ENCODE data around the gene C1QTNF12.

C1QTNF12 gene

GRCh38 chr1:1213345-1214265 lies 32.9 kb downstream of the C1QTNF12 start, which contains the start of gene TNFRSF4:
Gene TNFRSF4 (minus strand): TSS chr1:1214153. CDS start chr1:1214127, 26 bp downstream.
- DNase-seq (ENCODE audit: low read depth in 2 of 3, low spot score in 2 of 3) = peak in 1 of 3 experiments; percentile 37

DNA sequence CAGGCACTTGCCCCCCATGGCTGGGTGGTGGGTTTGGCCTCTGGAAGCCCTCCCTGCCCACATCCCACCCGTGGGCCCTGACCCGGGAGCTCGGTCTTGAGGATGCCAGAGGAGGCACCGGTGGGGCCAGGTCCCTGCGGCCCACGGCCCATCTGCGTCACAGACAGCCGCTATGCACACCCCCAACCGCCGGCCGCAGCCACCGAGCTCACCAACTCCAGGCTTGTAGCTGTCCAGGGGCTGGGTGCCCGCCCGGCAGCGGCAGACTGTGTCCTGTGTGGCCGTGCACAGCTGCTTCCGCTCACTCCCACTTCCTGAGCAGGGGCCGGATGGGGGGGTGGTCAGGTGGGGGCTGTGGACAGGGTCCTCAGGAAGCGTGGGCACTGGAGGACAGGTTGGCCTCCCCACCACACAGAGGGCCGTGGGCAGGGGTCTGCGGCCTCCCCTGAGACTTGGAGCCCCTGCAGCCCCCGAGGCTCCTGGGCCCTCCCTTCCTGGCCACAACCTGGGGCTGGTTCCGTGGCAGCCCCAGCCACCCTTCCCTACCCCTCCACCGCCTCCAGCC lies 33.7 kb downstream of the C1QTNF12 start:
- peak in 1 of 3 experiments; percentile 39 for DNase-seq (ENCODE audit: low read depth in 2 of 3, low spot score in 2 of 3)

DNA sequence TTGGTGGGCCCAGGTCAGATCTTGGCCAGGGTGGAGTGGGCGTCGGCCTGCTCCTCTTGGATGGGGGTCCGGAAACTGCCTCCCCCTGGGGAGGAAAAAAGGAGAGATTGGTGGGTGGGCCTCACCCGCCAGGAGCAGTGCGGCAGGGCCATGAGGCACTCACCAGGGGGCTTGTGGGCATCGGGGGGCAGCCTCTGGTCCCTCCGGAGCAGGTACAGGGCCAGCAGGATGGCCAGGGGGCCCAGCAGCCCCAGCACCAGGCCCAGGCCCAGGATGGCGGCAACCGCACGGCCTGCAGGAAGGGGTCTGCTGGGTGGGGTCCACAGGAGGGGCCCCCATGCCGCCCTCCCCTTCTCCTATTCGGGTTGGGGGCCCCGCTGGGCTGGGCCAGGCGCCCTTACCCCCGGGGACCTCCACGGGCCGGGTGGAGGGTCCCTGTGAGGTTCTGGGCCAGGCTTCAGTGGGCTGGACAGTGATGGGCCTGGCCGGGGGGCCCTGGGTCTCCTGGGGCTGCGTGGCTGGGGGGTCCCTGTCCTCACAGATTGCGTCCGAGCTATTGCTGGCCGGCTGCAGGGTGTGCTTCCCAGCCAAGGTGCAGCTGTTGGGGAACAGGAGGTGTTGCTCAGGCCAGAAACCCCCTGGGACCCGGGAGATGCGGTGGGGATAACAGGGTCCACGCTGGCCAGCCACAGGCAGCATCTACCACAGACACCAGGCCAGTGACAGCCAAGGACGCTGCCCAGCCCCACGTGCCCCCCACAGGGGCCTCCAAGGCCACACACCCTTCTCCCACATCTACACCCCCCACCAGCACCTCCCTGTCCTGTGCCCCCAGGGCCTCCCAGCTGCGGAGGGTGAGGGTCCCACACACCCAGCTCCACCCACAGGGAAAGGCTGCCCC lies 34.7 kb downstream of the C1QTNF12 start:
- no peak for DNase-seq (ENCODE audit: low read depth in 2 of 3, low spot score in 2 of 3)

- DNase-seq (ENCODE audit: low read depth in 2 of 3, low spot score in 2 of 3) = no peak
Measured at GRCh38 chr1:1210726-1211540, 35.6 kb downstream of the C1QTNF12 start.

DNA sequence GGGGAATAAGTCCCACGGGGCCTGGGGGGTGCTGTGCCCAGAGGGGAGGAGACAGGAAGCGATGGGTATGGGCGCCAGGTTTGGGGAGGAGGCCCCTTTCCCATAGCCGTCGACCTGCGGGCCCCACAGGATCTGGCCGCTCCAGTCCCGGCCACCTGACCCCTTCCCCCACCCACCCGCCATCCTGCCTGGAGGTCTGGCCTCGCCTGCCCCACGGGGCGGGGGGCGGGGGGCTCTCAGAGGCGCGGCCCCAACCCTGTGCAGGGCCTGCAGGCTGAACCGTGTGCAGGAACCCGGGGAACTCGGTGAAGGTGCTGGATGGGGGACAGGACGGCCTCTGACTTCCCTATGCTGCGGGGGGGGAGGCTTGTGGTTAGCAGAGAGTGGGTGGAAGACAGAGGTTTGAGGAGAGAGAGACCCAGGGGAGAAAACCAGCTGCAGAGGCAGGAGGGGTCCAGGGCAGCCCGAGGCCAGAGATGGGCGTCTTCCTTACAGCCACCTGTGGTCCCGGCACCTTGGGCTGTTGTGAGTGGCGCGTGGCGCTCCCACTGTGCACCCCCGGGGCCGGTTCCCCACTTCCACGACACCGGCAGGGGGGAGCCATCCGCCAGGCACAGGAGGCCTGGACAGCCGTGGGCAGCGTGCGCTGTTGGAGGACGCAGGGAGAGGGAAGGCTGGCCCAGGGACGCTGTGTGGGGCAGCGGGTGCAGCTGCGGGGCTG lies 37.6 kb downstream of the C1QTNF12 start:
- no peak for DNase-seq (ENCODE audit: low read depth in 2 of 3, low spot score in 2 of 3)

- no peak for DNase-seq (ENCODE audit: low read depth in 2 of 3, low spot score in 2 of 3)
Measured at GRCh38 chr1:1207571-1207892, 39.0 kb downstream of the C1QTNF12 start.

DNA sequence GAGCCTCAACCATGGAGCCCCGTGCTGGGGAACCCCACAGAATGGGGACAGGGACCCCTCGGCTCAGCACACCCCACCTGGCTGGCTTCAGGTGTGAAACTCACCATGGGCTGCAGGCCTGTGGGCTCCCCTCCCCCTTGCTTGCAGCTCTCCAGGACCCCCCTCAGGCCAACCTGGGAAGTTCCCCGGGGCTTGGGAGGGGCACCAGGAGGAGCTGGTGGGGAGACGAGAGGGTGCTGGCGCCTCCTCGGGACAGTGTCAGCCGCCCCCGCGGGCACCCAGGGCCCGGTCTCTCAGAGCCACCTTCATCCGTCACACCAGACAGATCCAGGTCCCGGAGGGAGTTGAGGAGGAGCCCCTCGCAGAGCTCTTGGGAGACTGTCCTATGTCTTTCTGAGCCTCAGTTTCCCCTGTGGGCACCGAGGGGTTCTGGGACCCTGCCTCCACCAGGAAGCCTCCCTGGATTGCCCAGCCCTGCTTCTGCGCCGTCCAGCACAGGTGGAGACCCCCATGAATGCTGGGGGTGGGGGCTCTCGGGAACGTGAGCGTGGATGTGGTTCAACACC lies 39.5 kb downstream of the C1QTNF12 start:
- DNase-seq (ENCODE audit: low read depth in 2 of 3, low spot score in 2 of 3) = no peak

DNA sequence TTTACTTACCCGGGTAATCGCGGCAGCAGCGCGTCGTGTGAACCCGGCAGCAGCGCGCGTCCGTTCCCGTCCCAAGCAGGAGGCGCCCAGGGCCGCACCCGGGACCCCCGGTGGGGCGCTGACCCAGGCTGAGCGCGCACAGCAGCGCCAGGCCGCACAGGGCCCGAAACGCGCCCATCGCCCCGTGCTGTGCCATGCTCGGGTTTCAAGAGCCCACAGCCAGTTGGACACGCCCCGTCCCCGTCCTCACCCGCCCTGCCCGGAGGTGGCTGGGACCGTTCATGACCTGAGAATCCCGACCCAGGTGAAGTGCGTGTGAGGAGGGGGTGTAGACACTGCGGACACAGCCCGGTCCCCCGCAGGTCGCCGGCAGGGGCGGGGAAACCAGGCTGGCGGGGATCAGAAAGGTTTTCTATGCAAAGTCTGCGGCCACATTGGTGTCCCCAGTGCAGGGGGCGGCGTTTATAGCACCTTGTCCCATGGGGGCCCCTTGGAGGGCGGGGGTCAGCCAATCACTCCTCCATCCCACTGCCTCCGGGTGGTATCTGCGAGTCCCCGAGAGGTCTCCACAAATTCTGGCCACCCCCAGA lies 40.1 kb downstream of the C1QTNF12 start, which contains the start of gene TNFRSF18:
TNFRSF18 (minus strand) TSS at position 217 of the 590 bp plus-strand sequence; CDS start at position 196, 21 bp downstream.
- no peak for DNase-seq (ENCODE audit: low read depth in 2 of 3, low spot score in 2 of 3)

DNA sequence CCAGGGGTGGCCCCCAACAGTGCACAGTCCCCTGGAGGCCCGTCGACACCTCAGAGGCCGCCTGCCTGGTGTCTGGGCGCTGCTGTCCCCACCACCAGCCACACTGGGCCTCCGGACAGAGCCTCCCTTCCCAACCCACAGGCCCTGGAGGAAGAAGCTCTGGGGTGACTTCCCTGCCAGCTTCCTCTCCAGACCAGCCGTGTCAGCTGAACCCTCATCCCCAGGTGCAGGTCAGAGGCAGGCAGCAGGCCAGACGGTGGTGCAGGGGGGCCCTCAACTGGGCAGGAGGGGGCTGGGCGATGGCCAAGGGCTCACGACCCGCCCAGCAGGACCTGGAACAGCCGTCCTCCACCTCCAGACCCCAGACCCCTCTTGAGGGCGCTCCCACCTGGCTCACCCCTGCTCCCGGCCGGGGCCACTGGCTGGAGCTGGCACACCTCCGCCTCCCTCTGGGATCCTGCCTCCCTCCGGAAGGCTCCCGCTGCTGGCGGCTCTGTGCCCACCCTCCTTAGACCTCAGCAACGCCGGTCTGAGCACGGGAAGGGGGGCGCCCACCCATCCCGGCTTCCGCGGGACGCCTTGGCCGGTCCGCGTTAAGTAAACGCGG lies 40.6 kb downstream of the C1QTNF12 start:
- no peak for DNase-seq (ENCODE audit: low read depth in 2 of 3, low spot score in 2 of 3)

DNA sequence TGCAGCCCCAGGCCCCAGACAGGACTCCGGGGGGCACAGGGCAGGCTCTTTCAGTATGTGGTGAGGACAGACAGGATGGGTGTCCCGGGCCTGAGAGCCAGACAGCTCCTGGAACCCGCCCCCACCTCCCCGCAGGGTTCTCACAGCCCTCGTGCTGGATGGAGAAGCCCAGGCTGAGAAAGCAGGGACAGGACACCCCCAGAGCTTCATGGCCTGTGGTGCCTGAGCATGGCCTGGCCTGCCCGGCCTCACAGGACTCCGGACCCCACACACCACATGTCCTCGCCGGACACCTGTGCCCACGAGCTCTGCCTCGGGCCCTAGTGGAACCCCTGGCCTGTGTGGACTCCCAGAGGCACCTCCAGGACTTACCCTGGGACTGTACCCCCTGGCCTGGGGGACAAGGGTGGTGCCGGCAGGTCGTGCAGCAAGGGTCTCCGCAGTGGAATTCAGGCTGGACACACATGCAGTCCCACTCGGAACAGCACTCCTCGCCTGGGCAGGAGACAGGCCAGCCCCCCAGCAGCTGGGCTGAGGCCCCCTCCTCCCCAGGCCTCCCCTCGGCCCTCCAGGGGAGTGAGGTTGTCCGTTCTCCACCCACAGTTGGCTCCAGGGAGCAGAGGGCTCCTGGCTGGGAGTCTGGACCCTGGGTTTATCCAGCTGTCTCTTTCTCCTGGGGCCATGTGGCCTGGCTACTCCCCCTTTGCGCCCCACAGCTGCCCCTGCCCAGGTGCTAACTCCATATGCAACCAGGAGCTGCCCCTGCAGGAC lies 41.3 kb downstream of the C1QTNF12 start:
- DNase-seq (ENCODE audit: low read depth in 2 of 3, low spot score in 2 of 3) = no peak

GRCh38 chr1:1204425-1204920 lies 42.0 kb downstream of the C1QTNF12 start:
- no peak for DNase-seq (ENCODE audit: low read depth in 2 of 3, low spot score in 2 of 3)

DNA sequence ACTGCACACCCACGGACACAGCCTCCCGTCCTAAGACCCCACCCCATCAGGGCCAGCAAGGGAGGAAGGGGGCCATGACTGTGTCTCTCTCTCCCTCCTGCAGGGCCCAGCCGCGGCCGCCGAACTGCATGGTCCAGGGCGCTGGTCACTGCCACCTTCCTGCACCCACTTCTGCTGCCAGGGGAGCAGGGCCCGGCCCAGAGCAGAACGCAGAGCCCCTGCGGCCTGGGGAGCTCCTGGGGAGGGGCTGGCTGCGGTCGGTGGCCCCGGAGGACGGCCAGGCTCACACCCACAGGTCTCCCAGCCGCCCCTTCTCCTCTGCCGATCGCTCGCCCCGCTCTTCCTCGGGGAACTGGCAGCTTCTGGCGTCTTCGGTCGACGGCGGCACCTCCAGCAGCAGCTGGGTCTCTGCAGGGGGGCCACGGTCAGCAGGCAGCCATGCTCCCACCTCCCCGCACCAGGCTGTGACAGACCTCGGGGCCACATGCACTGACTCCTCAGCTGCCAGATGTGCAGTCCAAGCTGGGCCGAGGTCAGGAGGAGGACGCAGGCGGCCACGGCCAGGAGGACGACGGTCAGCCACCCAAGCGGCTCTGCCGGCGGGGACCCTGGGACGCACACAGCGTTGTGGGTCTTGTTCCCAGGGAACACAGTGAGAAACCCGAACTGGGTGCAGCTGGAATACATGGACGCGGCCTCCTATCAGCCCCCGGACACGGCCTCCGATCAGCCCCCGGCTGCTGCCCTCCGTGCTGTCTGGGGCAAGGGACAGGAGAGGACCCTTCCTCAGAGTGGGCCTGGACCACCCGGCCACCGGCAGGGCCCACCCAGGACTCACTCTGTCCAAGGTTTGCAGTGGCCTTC lies 42.7 kb downstream of the C1QTNF12 start:
- no peak for DNase-seq (ENCODE audit: low read depth in 2 of 3, low spot score in 2 of 3)

GRCh38 chr1:1202831-1203560 lies 43.5 kb downstream of the C1QTNF12 start:
- no peak for DNase-seq (ENCODE audit: low read depth in 2 of 3, low spot score in 2 of 3)

DNA sequence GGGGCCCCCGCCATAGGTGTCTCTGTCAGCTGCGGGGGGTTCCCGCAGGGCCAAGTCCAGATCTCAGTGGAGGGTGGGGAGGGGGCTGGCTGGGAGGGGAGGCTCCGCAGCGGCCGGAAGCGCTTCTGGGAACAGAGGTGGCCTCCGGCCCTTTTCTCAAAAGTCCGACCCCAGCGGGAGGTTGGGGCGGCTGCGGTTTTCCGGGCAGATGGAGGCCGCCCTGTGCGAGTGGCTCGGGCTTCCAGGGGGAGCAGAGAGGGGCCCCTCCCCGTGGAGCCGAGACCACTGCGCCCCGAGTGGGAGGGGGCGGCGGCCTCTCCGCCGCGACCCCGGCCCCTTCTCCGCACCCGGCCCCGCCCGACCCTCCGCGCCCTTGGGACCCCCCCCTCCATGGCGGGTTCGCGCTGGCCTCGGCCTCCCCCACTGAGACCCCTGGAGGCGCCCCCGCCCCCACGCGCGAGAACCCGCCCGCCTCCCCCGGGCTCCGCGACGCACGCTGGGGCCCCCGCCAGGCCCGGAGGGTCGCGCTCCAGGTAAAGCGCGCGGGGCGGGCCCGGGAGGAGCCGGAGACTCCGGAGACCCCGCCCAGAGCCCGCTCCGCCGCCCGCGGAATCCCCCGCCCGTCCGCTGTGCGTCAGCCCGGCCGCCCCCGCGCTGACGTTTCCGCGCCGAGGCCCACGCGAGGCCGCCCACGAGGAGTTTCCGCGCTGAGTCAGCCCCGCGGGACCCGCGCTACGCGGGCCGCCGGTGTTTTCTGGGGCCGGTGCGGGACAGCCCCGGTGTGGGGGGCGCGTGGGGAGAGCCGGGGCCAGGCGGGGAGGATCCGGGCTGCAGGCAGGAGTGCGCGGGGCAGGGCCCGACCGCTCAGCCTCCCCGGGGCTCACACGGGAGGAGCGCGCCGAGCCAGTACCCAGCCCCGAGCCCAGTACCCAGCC lies 45.4 kb downstream of the C1QTNF12 start:
- DNase-seq (ENCODE audit: low read depth in 2 of 3, low spot score in 2 of 3) = peak in 2 of 3 experiments; percentile 71 to 82

All from activated CD8-positive, alpha-beta memory T cell treated with anti-CD3 and anti-CD28 coated beads for 48 hours (primary cell).